Sigmoid colon (tissue), 4 donors: ENCODE measurements around the gene NHEJ1.

Experiments
- EP300 ChIP-seq, 4 donors: sonication (generic); formaldehyde crosslinking; IDR thresholded peaks; one replicate each; pipeline ENCODE4 v1.6.1; 2017; ENCODE audit warnings: antibody characterized with exemption in 4 of 4
- POLR2AphosphoS5 ChIP-seq, 4 donors: sonication (generic); formaldehyde crosslinking; IDR thresholded peaks; one replicate each; pipeline ENCODE4 v1.6.1; 2017; ENCODE audit warnings: antibody characterized with exemption in 4 of 4
- TF ChIP-seq, protein P1 (sequence below), 4 experiments: fragments of 450-650 bp in 3 of 4; fragments of 200-600 bp in 1 of 4; IDR thresholded peaks; one replicate each; pipeline ENCODE4 v1.5.1; 2016 to 2019; ENCODE audit warnings: antibody characterized with exemption in 4 of 4, mild to moderate bottlenecking in 3 of 4, moderate library complexity in 2 of 4

DNA sequence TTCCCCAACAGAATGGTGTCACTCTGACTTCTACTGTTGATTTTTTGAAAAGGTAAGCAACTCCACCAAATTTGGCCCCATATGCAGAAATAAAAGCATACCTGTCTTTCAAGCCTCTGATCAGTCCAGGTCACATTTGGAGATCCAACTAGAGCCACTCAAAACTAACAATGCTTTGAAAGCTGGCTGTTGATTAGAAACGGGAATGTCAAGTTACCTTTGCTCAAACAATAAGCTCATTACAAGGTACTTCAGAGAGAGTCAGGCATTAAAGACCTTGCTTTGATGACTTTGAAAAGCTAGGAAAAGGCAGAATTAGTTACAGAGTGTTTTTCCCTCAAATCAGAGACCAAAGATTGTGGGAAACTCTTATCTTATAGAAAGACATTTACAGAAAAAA lies 95.1 kb downstream of the NHEJ1 start:
- TF ChIP-seq, protein P1, sequence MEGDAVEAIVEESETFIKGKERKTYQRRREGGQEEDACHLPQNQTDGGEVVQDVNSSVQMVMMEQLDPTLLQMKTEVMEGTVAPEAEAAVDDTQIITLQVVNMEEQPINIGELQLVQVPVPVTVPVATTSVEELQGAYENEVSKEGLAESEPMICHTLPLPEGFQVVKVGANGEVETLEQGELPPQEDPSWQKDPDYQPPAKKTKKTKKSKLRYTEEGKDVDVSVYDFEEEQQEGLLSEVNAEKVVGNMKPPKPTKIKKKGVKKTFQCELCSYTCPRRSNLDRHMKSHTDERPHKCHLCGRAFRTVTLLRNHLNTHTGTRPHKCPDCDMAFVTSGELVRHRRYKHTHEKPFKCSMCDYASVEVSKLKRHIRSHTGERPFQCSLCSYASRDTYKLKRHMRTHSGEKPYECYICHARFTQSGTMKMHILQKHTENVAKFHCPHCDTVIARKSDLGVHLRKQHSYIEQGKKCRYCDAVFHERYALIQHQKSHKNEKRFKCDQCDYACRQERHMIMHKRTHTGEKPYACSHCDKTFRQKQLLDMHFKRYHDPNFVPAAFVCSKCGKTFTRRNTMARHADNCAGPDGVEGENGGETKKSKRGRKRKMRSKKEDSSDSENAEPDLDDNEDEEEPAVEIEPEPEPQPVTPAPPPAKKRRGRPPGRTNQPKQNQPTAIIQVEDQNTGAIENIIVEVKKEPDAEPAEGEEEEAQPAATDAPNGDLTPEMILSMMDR (IDR thresholded peaks at IDR 0.05) = no peak
- TF ChIP-seq POLR2AphosphoS5 (IDR thresholded peaks at IDR 0.05) (no peak), EP300 (IDR thresholded peaks at IDR 0.05) (no peak)
